Neural crest cell (in vitro differentiated cells): ENCODE measurements around the gene ARMC9. TPM values are rescaled to one million over a fixed set of nuclear protein-coding genes. Genes with fewer than 3 reads are reported as not detected.
A peak's percentile ranks its signal among the peaks of the same experiment; 100 is the strongest.

Experiments
- DNase-seq: peaks from one replicate; pipeline ENCODE4 v3.0.0; 2021; ENCODE audit warnings: low read depth, mixed read lengths, low spot score
- H3K27ac Mint-ChIP-seq: one replicate; pipeline ENCODE4 v1.8.0; 2021; ENCODE audit warnings: mild to moderate bottlenecking, mixed read lengths; ENCODE audit not compliant: unreplicated experiment
- H3K27me3 Mint-ChIP-seq: 2 replicates; pipeline ENCODE4 v1.8.0; 2021; ENCODE audit warnings: low read depth, mild to moderate bottlenecking, mixed read lengths
- H3K36me3 Mint-ChIP-seq: 2 replicates; pipeline ENCODE4 v1.8.0; 2021; ENCODE audit warnings: low read depth, mild to moderate bottlenecking, mixed read lengths
- H3K4me1 Mint-ChIP-seq: 2 replicates; pipeline ENCODE4 v1.8.0; 2021; ENCODE audit warnings: mixed read lengths
- H3K4me3 Mint-ChIP-seq: one replicate; pipeline ENCODE4 v1.8.0; 2021; ENCODE audit warnings: mild to moderate bottlenecking, mixed read lengths
- H3K9me3 Mint-ChIP-seq: 2 replicates; pipeline ENCODE4 v1.8.0; 2021; ENCODE audit warnings: mixed read lengths
- total RNA-seq: library from RNA; stranded (reverse); gene quantifications from 2 replicates; pipeline ENCODE4 v1.2.1, GENCODE V29; 2021
- TF ChIP-seq, protein P1 (sequence below): fragments of 200-600 bp; sonication (generic); conservative IDR thresholded peaks from 2 replicates; pipeline ENCODE4 v1.5.0; 2021; ENCODE audit warnings: antibody characterized with exemption, mild to moderate bottlenecking

The ARMC9 gene
- total RNA-seq, 1 donor from 2014 or later: 35.0 TPM

DNA sequence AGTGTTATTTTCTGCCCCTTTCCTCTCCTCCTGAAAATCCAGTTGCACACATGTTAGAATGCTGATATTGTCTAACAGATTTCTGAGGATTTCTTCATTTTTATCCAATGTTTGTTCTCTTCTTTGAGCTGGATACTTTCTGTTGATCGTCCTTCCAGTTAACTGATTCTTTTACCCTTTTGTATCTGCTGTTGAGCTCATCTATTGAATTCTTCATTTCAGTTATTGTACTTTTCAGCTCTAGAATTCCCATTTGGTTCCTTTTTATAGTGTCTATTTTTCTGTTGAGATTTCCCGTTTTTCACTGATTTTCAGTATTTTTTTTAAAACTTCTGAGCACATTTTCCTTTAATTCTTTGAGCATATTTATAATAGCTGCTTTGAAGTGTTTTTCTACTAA lies 119.1 kb downstream of the ARMC9 start:
- Mint-ChIP-seq H3K4me3 (no peak overlapping the region), H3K36me3 (peaks cover 25% of the 10 kb centered on the region), H3K4me1 (no peaks in the 10 kb centered on the region), H3K27me3 (no peaks in the 10 kb centered on the region), H3K9me3 (peaks cover 8% of the 10 kb centered on the region), H3K27ac (no peak overlapping the region)
- TF ChIP-seq, protein P1, sequence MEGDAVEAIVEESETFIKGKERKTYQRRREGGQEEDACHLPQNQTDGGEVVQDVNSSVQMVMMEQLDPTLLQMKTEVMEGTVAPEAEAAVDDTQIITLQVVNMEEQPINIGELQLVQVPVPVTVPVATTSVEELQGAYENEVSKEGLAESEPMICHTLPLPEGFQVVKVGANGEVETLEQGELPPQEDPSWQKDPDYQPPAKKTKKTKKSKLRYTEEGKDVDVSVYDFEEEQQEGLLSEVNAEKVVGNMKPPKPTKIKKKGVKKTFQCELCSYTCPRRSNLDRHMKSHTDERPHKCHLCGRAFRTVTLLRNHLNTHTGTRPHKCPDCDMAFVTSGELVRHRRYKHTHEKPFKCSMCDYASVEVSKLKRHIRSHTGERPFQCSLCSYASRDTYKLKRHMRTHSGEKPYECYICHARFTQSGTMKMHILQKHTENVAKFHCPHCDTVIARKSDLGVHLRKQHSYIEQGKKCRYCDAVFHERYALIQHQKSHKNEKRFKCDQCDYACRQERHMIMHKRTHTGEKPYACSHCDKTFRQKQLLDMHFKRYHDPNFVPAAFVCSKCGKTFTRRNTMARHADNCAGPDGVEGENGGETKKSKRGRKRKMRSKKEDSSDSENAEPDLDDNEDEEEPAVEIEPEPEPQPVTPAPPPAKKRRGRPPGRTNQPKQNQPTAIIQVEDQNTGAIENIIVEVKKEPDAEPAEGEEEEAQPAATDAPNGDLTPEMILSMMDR: no peak
- DNase-seq: no peak

DNA sequence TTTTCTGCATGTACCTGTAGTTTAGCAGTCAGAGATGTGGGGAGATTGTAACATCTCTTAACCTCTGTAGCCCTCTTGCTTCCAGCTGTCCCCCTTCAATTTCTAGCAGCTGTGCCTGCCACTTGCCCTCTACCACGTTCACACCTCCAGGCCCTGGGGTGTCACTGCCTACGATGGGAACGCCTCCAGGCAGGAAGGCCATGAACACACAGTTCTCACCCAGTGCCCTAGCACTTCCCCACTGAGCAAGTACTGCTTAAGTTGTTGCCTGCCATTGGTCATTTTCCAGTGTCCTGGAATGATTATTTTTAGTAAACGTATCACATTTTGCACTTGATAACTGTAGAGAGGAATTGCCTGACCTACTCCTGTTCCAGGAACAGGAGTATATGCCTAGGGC lies 120.0 kb downstream of the ARMC9 start:
- TF ChIP-seq, protein P1: no peak
- Mint-ChIP-seq H3K36me3 (peaks cover 25% of the 10 kb centered on the region), H3K27me3 (no peaks in the 10 kb centered on the region), H3K9me3 (peaks cover 8% of the 10 kb centered on the region), H3K4me3 (no peak overlapping the region), H3K4me1 (no peaks in the 10 kb centered on the region), H3K27ac (peak overlapping the region; percentile 27)
- no peak for DNase-seq

DNA sequence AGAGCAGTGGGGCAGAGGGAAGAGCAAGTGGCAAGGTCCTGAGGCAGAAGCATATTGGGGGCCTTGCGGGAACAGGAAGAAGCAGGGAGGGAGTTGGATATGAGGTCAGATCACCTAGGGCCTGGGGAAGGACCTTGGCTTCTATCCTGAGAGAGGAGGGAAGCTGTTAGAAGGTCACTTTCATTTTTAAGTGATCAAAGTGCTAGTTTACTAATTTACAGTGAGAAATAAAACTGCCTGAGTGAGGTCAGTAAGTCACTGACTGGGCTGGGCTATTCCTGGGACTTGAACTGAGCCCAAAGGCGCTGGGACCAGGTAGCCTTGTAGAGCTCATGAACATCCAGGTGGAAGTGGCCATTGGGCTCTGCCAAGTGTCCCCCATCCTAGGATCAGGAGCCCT lies 120.5 kb downstream of the ARMC9 start:
- Mint-ChIP-seq H3K36me3 (peaks cover 25% of the 10 kb centered on the region), H3K4me1 (no peaks in the 10 kb centered on the region), H3K4me3 (no peak overlapping the region), H3K27me3 (no peaks in the 10 kb centered on the region), H3K9me3 (peaks cover 8% of the 10 kb centered on the region), H3K27ac (peak overlapping the region; percentile 4)
- TF ChIP-seq, protein P1: no peak
- DNase-seq: no peak

DNA sequence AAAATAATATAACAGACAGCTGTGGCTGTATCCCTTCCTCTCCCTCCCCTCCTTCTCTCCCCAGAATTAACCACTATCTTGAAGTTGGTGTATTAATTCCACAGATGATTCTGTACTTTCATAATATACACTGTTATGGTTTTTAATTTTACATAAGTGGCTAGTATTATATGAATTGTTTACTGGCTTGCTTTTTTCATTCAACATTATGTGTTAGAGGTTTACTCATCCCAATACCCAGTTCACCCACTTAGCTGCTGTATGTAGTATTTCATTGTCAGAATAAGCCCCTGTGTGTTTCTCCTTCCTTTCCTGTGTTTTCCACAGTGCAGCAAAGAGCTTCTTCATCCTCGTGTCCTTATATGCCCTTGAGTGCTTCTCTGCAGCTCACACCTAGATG lies 121.4 kb downstream of the ARMC9 start:
- H3K4me1 Mint-ChIP-seq: no peaks in the 10 kb centered on the region
- DNase-seq: no peak
- peaks cover 20% of the 10 kb centered on the region for H3K36me3 Mint-ChIP-seq
- TF ChIP-seq, protein P1: no peak
- H3K27me3 Mint-ChIP-seq: no peaks in the 10 kb centered on the region
- H3K27ac Mint-ChIP-seq: no peak overlapping the region
- H3K4me3 Mint-ChIP-seq: no peak overlapping the region
- peaks cover 8% of the 10 kb centered on the region for H3K9me3 Mint-ChIP-seq

DNA sequence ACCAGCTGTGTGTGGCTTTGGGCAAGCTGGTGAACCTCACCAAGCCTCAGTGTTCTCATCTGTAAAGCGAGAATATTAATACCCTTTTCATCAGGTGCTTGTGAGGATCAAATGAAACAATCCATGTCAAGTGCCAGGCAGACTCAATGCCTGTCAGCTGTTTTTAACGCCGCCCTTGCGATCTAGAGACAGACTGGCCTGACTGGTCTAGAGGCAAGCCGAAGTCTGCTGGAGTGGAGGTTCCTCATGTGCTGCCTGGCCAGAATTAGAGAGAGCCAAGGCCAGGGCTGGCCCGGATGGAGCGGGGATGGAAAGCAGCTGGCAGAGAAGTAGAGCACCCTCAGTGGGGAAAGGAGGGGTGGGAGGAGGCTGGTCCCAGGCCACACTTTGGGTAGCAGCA lies 122.6 kb downstream of the ARMC9 start:
- TF ChIP-seq, protein P1: no peak
- Mint-ChIP-seq H3K27ac (no peak overlapping the region), H3K4me3 (no peak overlapping the region), H3K9me3 (peaks cover 4% of the 10 kb centered on the region), H3K4me1 (no peaks in the 10 kb centered on the region), H3K36me3 (peaks cover 16% of the 10 kb centered on the region), H3K27me3 (no peaks in the 10 kb centered on the region)
- DNase-seq: no peak
